ENCODE measurements around the gene NR6A1. TPM values are rescaled to one million over a fixed set of nuclear protein-coding genes. Genes with fewer than 3 reads are reported as not detected.

NR6A1 gene
- total RNA-seq, 1 experiment from 2014 or later: 6.7 TPM

DNA sequence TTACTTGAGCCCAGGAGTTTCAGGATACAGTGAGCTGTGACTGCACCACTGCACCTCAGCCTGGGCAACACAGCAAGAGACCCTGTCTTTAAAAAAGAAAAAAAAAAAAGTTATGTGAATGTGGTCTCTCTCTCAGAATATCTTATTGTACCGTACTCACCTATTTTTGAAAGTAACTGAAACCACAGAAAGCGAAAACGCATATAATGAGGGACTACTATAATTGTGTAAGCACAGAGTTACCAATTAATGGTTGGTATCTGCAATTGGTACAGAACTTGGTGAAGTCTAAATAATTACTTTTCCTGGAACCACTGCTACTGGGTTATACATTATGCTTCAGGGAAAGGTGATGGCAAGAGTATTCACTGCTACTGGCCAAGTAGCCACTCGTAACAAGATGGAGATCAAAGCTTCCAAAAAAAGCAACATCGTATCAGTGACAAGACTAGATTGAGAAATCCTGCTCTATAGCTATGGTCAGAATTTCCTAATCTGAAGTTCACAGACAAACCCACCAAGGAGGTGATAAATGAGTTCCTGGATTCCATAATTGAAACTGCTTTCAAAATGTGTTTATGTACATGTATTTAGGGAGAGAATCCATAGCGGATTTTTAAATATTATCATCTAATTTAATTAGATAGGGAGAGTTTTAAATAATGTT is 82.7 kb downstream of the NR6A1 start:
- H3K4me3 Mint-ChIP-seq (ENCODE audit: low read depth, unreplicated experiment): no peak overlapping the region
- intact Hi-C loops (cut with micrococcal nuclease; ENCODE audit: unreplicated experiment): no loop called here
- CTCF ChIA-PET: no interaction called here
- peaks cover 8% of the 10 kb centered on the region for H3K4me1 Mint-ChIP-seq (ENCODE audit: low read depth, unreplicated experiment)
- TF ChIP-seq, protein P1, sequence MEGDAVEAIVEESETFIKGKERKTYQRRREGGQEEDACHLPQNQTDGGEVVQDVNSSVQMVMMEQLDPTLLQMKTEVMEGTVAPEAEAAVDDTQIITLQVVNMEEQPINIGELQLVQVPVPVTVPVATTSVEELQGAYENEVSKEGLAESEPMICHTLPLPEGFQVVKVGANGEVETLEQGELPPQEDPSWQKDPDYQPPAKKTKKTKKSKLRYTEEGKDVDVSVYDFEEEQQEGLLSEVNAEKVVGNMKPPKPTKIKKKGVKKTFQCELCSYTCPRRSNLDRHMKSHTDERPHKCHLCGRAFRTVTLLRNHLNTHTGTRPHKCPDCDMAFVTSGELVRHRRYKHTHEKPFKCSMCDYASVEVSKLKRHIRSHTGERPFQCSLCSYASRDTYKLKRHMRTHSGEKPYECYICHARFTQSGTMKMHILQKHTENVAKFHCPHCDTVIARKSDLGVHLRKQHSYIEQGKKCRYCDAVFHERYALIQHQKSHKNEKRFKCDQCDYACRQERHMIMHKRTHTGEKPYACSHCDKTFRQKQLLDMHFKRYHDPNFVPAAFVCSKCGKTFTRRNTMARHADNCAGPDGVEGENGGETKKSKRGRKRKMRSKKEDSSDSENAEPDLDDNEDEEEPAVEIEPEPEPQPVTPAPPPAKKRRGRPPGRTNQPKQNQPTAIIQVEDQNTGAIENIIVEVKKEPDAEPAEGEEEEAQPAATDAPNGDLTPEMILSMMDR (IDR thresholded peaks at IDR 0.05; ENCODE audit: unreplicated experiment): no peak
- BruUV-seq (replicated peaks): no TSS peak
- no peak for DNase-seq
- H3K9me3 Mint-ChIP-seq (ENCODE audit: low read depth, unreplicated experiment): no peaks in the 10 kb centered on the region
- H3K27me3 Mint-ChIP-seq (ENCODE audit: unreplicated experiment): no peaks in the 10 kb centered on the region
- H3K36me3 Mint-ChIP-seq (ENCODE audit: insufficient read depth, unreplicated experiment): no peaks in the 10 kb centered on the region
- no peak overlapping the region for H3K27ac Mint-ChIP-seq (ENCODE audit: unreplicated experiment)

DNA sequence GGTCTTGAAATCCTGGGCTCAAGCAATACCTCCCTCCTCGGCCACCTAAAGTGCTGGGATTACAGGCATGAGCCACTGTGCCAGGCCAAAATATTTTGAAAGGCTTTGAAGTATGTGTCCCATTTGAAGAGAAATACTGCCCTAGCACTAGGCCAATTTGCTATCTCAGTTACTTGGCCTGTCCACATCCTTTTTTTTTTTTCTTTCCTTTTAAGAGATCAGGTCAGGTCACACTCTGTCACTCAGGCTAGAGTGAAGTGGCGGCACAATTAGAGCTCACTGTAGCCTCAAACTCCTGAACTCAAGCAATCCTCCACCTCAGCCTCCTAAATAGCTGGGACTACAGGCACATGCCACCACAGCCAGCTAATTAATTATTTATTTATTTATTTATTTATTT is 84.2 kb downstream of the NR6A1 start:
- TF ChIP-seq, protein P1 (IDR thresholded peaks at IDR 0.05; ENCODE audit: unreplicated experiment): no peak
- peaks cover 8% of the 10 kb centered on the region for H3K4me1 Mint-ChIP-seq (ENCODE audit: low read depth, unreplicated experiment)
- CTCF ChIA-PET: no interaction called here
- H3K9me3 Mint-ChIP-seq (ENCODE audit: low read depth, unreplicated experiment): no peaks in the 10 kb centered on the region
- H3K27me3 Mint-ChIP-seq (ENCODE audit: unreplicated experiment): no peaks in the 10 kb centered on the region
- no peak overlapping the region for H3K27ac Mint-ChIP-seq (ENCODE audit: unreplicated experiment)
- H3K4me3 Mint-ChIP-seq (ENCODE audit: low read depth, unreplicated experiment): no peak overlapping the region
- BruUV-seq (replicated peaks): no TSS peak
- DNase-seq: no peak
- H3K36me3 Mint-ChIP-seq (ENCODE audit: insufficient read depth, unreplicated experiment): no peaks in the 10 kb centered on the region
- intact Hi-C loops (cut with micrococcal nuclease; ENCODE audit: unreplicated experiment): no loop called here

DNA sequence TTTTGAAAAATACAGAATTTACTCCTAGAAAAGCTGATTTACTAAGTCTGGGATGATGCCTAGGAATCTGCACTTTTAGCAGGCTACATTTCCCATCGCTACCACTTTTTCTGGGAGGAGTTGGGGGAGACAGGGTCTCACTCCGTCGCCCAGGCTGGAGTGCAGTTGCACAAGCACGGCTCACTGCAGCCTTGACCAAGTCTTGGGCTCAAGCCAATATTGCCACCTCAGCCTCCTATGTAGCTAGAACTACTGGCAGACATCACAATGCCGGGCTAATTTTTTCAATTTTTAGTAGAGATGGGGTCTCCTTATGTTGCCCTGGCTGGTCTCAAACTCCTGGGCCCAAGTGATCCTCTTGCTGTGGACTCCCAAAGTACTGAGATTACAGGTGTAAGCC is 85.9 kb downstream of the NR6A1 start:
- H3K9me3 Mint-ChIP-seq (ENCODE audit: low read depth, unreplicated experiment): no peaks in the 10 kb centered on the region
- no peaks in the 10 kb centered on the region for H3K27me3 Mint-ChIP-seq (ENCODE audit: unreplicated experiment)
- no peak for DNase-seq
- no peak overlapping the region for H3K27ac Mint-ChIP-seq (ENCODE audit: unreplicated experiment)
- TF ChIP-seq, protein P1 (IDR thresholded peaks at IDR 0.05; ENCODE audit: unreplicated experiment): no peak
- no peak overlapping the region for H3K4me3 Mint-ChIP-seq (ENCODE audit: low read depth, unreplicated experiment)
- CTCF ChIA-PET: no interaction called here
- no peaks in the 10 kb centered on the region for H3K36me3 Mint-ChIP-seq (ENCODE audit: insufficient read depth, unreplicated experiment)
- BruUV-seq (replicated peaks): no TSS peak
- peaks cover 8% of the 10 kb centered on the region for H3K4me1 Mint-ChIP-seq (ENCODE audit: low read depth, unreplicated experiment)
- intact Hi-C loops (cut with micrococcal nuclease; ENCODE audit: unreplicated experiment): no loop called here

DNA sequence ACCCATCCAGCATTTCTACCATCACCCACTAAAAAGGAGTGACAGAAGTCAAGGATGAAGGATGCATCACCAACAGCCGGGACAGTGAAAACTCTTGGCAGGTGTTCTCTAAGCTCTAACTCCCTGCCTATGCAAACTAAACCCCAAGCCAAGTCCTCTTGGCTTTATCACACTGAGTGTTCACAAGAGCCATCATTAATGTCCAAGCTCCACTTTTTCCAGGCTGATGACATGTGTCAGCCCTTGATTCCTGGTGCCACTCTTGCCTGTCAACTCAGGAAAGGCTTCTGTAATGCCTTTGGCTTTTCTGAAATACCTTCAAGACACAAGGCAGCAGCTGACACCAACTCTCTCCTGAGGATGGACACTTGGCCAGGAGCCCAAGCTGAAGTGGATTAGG is 86.9 kb downstream of the NR6A1 start:
- H3K36me3 Mint-ChIP-seq (ENCODE audit: insufficient read depth, unreplicated experiment): peaks cover 5% of the 10 kb centered on the region
- TF ChIP-seq, protein P1 (IDR thresholded peaks at IDR 0.05; ENCODE audit: unreplicated experiment): no peak
- no peaks in the 10 kb centered on the region for H3K27me3 Mint-ChIP-seq (ENCODE audit: unreplicated experiment)
- peaks cover 8% of the 10 kb centered on the region for H3K4me1 Mint-ChIP-seq (ENCODE audit: low read depth, unreplicated experiment)
- no peak for DNase-seq
- H3K27ac Mint-ChIP-seq (ENCODE audit: unreplicated experiment): no peak overlapping the region
- H3K9me3 Mint-ChIP-seq (ENCODE audit: low read depth, unreplicated experiment): no peaks in the 10 kb centered on the region
- H3K4me3 Mint-ChIP-seq (ENCODE audit: low read depth, unreplicated experiment): no peak overlapping the region
- no TSS peak for BruUV-seq (replicated peaks)
- intact Hi-C loops (cut with micrococcal nuclease; ENCODE audit: unreplicated experiment): no loop called here
- CTCF ChIA-PET: no interaction called here

All from Calu3 (cell line).